GM18873 (cell line): ENCODE measurements around the gene SERPINA5.
"Not testable (repeated sequence)": the region's sequence is repeated elsewhere in the genome, so short reads cannot be mapped to it uniquely, and the experiment has no call there.

Experiments
- ATAC-seq: cut with Tn5 transposase; IDR thresholded peaks from one replicate; pipeline ENCODE4 v1.9.1; 2021; ENCODE audit warnings: mild to moderate bottlenecking, moderate library complexity, moderate number of reproducible peaks; ENCODE audit not compliant: unreplicated experiment, low FRiP score

SERPINA5 gene

DNA sequence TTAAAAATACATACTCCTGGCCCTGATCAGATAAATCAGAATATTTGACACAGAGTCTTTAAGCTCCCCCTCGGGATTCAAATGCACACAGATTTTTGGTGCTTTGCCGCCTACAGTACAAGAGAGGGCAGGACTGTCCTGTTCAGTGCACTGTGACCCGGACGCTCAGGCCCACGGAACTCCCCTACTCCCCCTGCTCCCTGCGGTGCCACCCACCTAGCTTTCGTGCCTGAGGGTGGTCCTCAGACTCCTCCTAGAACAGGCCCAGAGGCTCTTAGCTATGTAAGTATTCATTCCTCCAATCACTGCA, 17.2 kb downstream of the SERPINA5 start:
- no peak for ATAC-seq

- ATAC-seq, result no peak
Observed at GRCh38 chr14:94598816-94599655, 17.8 kb downstream of the SERPINA5 start.

GRCh38 chr14:94599656-94600004, 18.4 kb downstream of the SERPINA5 start:
- no peak for ATAC-seq

DNA sequence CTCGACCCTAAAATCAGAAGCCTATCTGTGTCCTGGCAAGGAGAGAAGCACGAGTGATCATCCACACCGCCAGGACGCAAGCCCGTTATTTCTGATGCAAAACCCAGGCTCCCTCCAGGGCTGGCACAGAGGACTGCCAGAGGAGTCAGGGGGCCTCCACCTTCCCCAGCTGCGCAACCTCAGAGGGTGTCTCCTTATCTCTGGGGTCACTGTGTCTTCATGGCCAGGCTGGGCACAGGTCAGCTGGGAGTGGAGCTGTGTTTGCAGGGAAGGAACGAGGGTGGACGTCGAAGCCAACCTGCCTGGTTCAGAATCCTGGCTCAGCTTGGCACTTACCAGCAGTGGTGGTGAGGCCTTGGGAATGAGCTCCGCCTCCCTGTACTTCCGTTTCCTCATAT, 18.9 kb downstream of the SERPINA5 start:
- ATAC-seq, result no peak

DNA sequence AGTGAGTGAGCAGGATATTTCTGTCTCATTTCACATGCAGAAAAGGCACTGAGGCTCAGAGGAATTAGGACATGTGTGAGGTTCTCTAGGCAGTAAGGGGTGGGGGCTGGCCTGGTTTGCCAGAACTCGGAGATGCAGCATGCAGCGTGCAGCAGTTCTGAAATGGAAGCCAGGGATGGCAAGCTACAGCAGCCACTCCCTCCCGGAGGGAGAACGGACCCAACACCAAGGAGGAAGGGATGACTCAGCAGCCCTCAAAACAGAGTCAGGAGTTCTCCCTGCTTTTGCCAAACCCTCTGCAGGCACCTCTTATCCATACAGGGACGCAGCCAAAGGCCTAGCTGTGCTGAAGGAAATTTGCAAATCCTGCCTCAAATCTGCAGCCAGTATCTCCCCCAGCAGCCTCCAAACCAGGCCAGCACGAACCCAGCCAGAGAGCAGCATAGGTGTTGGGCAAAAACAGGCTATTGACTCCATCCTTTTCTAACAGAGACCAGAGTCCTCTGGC, 20.7 kb downstream of the SERPINA5 start:
- no peak for ATAC-seq

DNA sequence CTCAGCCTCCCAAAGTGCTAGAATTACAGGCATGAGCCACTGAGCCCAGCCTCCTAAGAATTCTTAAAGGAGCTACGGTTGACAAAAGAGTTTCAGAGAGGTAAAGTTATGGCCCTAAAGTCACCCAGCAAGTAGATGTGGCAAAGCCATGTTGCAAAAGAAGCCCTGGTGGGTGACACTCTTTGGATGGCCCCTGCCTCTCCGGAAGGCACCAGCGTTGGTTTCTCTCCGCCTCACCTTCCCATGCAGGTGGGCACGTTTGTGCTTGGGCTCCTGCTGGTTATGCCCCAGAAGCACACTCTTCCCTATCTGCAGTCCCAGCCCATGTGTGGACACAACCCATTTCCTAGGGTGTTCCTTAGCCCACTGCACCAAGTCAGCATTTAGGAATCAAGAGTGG, 21.5 kb downstream of the SERPINA5 start:
- ATAC-seq, result no peak

GRCh38 chr14:94605361-94605760, 24.1 kb downstream of the SERPINA5 start:
- no peak for ATAC-seq

GRCh38 chr14:94608966-94609365, 27.7 kb downstream of the SERPINA5 start:
- not testable (repeated sequence) for ATAC-seq

DNA sequence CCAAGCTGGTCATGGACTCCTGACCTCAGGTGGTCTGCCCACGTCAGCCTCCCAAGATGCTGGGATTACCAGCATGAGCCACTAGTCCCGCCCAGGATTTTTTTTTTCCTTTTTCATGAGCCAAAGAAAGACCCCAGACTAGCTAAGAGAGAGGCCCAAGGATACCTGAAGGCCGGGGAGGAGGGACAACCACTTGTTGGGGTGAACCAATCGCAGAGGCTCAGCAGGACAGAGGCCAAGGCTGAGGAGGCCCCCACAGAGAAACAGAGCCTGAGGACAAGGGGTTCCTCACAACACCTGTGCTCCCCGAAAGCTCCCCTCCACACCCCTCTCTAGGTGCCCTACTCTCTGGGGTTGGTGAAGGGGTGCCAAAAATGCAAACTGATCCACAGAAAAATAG, 30.0 kb downstream of the SERPINA5 start:
- ATAC-seq, result no peak

DNA sequence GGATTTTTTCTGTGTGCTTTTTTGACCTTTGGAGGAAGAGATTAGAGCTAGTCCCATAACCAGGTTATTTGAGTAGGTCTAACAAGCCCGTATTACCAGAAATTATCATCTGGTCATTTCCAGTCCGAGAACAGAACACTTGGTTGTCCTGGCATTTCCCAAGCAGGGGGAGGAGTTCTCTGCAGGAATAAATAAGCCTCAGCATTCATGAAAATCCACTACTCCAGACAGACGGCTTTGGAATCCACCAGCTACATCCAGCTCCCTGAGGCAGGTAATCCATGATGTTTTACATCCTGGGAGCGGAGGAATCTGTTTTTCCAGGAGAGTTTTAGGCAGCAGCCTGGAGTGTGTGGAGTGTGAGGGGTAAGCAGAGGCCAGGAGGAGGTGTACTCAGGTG, 30.9 kb downstream of the SERPINA5 start, which contains the start of gene SERPINA3:
Gene SERPINA3 (plus strand): TSS at position 218 of the 400 bp plus-strand sequence. CDS start 2,051 bp downstream, outside the sequence.
- ATAC-seq, result no peak

DNA sequence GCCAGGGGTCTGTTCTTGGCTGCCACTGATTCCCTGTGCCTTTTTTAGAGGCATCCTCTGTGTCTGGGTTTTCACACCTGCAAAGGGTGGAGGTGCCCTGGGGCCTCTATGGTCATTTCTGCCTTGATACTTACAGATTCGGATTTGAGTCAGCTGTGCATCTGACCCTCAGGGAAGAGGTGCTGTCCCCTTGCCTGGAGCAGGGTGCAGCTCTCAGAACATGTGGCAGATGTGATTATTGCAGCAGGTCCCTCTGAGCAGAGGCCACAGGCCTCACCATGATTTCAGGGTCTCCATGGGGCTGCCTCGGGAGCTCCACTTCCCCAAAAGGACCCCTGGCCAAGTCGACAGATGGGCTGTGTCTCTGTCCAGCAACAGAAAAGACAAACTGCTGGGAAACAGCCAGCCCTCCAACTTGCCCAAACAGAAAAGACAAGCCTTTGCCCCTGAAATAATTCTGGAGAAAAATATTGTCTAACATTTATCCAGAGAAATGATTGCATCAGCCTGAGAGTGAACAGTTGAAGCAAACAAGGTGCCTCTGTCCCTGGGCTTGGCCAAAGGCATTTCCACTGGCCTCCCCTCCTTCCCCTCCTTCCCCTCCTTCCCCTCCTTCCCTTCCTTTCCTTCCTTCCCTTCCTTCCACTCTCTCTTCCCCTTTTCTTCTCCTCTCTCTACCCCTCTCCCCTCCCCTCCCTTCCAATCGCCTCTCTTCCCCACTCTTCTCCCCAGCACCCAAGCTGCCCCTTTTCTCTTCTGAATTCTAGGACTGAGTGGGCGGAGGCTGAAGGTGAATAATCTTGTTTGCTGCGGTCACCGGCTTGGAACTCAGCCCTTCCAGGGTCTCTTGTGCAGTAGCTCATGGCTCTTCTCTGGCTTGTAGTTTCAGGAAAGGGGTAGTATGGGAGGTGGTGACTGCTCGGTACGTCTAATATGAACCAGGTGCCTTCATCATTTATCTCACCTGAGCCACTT, 31.6 kb downstream of the SERPINA5 start:
- no peak for ATAC-seq

DNA sequence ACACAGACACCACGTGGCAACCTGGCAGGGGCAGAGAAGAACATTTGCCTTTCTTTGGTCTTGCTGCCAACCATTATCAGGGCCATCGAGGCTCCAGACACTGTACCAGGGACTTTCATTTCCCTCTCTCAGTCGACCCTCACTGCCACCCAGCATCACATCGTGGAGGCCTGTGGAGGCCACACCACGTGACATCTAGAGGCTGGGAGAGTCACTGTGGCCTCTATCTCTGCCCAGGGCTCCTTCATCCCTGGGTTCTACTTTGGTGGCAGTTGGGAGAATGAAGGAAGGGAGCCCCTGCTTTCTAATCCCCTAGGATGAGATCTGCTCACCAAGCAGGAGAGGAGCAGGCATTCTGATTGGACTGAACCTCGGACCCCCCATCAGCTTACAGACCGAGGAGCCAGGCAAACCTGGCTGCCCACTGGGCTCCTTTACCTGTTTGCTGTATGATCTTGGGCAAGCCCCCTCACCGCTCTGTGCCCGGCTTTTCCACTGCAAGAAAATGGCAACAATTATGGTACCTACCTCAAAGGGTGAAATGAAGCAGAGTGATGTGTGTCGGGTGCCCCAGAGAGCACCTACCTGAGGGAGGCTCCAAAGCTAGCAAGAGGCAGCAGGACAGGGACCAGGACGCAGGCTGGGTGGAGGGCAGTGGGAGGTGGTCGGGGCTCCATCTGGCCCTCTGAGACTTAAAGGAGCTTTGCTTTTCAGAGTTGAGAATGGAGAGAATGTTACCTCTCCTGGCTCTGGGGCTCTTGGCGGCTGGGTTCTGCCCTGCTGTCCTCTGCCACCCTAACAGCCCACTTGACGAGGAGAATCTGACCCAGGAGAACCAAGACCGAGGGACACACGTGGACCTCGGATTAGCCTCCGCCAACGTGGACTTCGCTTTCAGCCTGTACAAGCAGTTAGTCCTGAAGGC, 32.8 kb downstream of the SERPINA5 start:
- ATAC-seq, result no peak

DNA sequence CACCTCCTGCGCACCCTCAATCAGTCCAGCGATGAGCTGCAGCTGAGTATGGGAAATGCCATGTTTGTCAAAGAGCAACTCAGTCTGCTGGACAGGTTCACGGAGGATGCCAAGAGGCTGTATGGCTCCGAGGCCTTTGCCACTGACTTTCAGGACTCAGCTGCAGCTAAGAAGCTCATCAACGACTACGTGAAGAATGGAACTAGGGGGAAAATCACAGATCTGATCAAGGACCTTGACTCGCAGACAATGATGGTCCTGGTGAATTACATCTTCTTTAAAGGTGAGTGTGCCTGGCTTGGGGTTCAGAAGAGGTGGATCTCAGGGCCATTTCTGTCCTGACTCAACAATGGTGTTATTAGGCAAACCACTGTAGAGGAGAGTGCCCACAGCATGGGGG, 33.6 kb downstream of the SERPINA5 start:
- no peak for ATAC-seq

GRCh38 chr14:94615254-94615653, 34.0 kb downstream of the SERPINA5 start:
- ATAC-seq, result no peak

- ATAC-seq, result no peak
Observed at GRCh38 chr14:94615823-94616570, 34.8 kb downstream of the SERPINA5 start.

DNA sequence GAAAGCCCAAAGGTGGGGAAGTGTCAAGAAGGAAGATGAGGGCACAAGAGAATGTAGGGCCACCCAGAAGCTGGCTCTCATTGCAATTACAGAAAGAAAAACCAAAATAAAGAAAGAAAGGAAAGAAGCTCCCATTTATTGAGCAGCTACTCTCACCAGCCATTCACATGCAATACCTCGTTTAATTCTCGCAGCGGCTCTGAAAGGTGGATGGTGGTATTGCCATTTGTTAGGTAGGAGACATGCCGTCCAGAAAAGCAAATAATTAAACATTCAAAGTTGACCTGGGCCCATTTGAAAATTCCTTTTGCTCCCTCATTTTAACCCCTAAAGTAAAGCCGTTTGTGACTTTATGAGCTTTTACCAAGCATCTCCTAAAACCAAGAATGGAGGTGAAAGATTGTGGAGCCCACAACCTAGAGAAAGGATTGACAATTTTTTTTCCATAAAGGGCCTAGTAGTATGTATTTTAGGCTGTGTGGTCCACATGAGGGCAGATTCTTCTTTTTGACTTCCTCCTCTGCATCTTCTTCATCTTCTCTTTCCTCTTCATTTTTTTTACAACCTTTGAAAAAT, 36.2 kb downstream of the SERPINA5 start:
- ATAC-seq, result no peak

DNA sequence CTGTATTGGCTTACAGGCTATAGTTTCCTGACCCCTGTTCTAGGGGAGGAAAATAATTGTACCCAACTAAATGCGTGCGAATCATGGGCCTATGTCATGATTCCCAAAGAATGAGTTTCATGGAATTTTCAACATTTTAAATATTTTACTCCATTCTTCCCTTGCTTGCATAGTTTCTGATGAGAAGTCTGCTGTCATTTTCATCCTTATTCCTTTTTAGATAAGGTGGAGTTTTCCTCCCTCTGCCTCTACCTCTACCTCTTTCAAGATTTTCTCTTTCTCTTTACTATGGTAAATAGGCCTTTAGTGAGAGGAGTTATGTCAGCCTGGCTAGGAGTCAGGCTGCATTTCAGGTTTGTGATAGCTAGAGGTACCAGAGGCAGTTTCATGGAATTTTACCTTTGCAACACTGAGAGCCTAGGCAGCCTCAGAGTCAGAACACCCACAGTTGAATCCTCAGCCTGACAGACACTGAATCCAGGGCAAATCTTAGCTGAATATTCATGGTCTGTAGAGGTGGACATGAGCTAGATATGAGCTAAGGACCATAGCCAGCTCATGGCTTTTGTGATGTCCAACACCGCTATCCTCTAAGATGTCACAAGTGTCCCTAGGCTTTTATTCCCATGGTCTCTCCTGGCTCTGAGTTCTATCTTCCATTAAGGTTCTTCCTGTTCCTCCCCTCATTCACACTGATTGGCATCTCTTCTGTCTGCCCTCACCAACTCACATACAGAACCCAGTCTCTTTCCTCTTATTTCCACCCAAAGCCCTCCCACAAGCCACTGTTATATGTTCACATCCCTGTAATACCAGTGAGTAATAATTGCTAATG, 37.0 kb downstream of the SERPINA5 start:
- no peak for ATAC-seq

- no peak for ATAC-seq
Observed at GRCh38 chr14:94619297-94619696, 38.1 kb downstream of the SERPINA5 start.
